ENCODE measurements around the gene GRPEL1.

GRCh38 chr4:7083597-7084563, 16.0 kb upstream of the GRPEL1 start:
- TF ChIP-seq CTCF (IDR thresholded peaks at IDR 0.05; ENCODE audit: low read depth, low read length, missing input control) (no peak), YY1 (IDR thresholded peaks at IDR 0.05) (no peak), MAX (IDR thresholded peaks at IDR 0.05) (no peak), TAF1 (conservative IDR thresholded peaks at IDR 0.05) (no peak), JUND (IDR thresholded peaks at IDR 0.05) (no peak), SP1 (IDR thresholded peaks at IDR 0.05) (no peak), NR2F2 (IDR thresholded peaks at IDR 0.05) (no peak)
